Aortic smooth muscle cell (primary cell): ENCODE measurements around the gene HGF. TPM values are rescaled to one million over a fixed set of nuclear protein-coding genes. Genes with fewer than 3 reads are reported as not detected.

Source experiments
- total RNA-seq: library from RNA; depleted of rRNA; stranded (reverse); fragments of >200 nt; gene quantifications from 2 replicates; pipeline ENCODE4 v1.2.3, GENCODE V29; 2014

Gene HGF
- 792 and 854 TPM in 2 replicates for total RNA-seq

DNA sequence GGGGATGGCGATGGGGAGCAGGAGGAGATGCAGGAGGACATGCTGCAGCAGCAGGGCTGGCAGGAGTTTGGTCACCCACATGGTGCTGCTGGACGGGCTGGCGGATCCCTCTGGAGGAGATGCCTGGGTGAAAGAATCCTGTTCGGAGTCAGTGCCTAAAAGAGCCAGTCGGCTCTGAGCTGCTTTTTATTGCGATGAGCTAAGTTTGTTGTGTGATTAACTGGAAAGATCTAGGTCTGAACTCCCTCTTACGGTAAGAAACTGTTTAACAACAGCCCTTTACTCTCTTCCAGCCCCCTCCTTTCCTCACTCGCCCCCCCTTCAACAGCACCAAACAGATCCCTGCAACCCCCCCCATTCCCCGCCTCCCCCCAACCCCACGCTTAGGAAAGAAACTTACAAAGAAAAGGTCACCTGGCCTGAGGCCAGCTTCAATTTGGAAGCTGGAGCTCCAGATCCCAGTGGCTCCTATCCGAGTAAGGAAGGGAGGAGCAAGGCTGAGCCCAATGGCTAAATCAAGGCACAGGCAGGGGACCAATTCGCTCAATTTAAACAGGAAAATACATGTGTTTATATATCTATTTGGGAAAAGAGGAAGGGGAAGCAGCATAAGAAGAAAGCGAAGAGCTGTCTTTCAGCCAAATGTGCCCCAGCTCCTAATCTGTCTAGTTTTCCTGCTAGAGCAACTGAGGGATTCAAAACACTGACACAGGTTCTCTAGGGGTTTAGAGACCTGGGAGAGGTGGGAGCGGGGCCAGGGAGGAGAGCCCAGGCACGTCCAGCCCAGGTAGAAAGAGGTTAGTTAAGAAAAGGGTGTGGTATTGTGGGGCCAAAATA, at the start of gene HGF:
Gene HGF (minus strand): TSS at position 157 of the 837 bp plus-strand sequence. CDS start 76 bp downstream, at position 81.

